ENCODE measurements around the gene ERC1. TPM values are rescaled to one million over a fixed set of nuclear protein-coding genes. Genes with fewer than 3 reads are reported as not detected.
A peak's percentile ranks its signal among the peaks of the same experiment; 100 is the strongest.
"Not testable (repeated sequence)": the region's sequence is repeated elsewhere in the genome, so short reads cannot be mapped to it uniquely, and the experiment has no call there.

The ERC1 gene
- total RNA-seq, 1 donor from 2014 or later, result 83.5 TPM

- DNase-seq (ENCODE audit: low spot score) (no peak), ATAC-seq (no peak)
- intact Hi-C loops (cut with DNase I), result loop anchor here (2.0 kb wide), 1 partner anchor 20 kb away; no protein-coding TSS in a partner anchor
Measured at GRCh38 chr12:977156-977555, 13.9 kb upstream of the ERC1 start.

- DNase-seq (ENCODE audit: low spot score) (no peak), ATAC-seq (no peak)
- intact Hi-C loops (cut with DNase I), result no loop called here
Measured at GRCh38 chr12:979349-979748, 11.7 kb upstream of the ERC1 start.

GRCh38 chr12:981176-981828 lies 9.7 kb upstream of the ERC1 start:
- no peak for DNase-seq (ENCODE audit: low spot score)
- intact Hi-C loops (cut with DNase I), result no loop called here
- no peak for ATAC-seq

GRCh38 chr12:981961-982360 lies 9.1 kb upstream of the ERC1 start:
- ATAC-seq (no peak), DNase-seq (ENCODE audit: low spot score) (no peak)
- intact Hi-C loops (cut with DNase I), result no loop called here

- ATAC-seq (no peak), DNase-seq (ENCODE audit: low spot score) (no peak)
- intact Hi-C loops (cut with DNase I), result no loop called here
Measured at GRCh38 chr12:988646-989045, 2.4 kb upstream of the ERC1 start.

- intact Hi-C loops (cut with DNase I), result no loop called here
- DNase-seq (ENCODE audit: low spot score) (no peak), ATAC-seq (no peak)
Measured at GRCh38 chr12:989051-989450, 2.0 kb upstream of the ERC1 start.

- peak; percentile 70 for ATAC-seq
- peak; percentile 81 for DNase-seq (ENCODE audit: low spot score)
- intact Hi-C loops (cut with DNase I), result no loop called here
Measured at GRCh38 chr12:989751-990660, 1.0 kb upstream of the ERC1 start.

- DNase-seq (ENCODE audit: low spot score) (no peak), ATAC-seq (peak; percentile 16)
- intact Hi-C loops (cut with DNase I), result no loop called here
Measured at GRCh38 chr12:991350-992333, 619 bp downstream of the ERC1 start.

- intact Hi-C loops (cut with DNase I), result no loop called here
- DNase-seq (ENCODE audit: low spot score) (no peak), ATAC-seq (no peak)
Measured at GRCh38 chr12:992647-993046, 1.6 kb downstream of the ERC1 start.

- no peak for ATAC-seq
- intact Hi-C loops (cut with DNase I), result no loop called here
- no peak for DNase-seq (ENCODE audit: low spot score)
Measured at GRCh38 chr12:996881-997280, 5.9 kb downstream of the ERC1 start.

GRCh38 chr12:997505-997904 lies 6.5 kb downstream of the ERC1 start:
- DNase-seq (ENCODE audit: low spot score) (no peak), ATAC-seq (no peak)
- intact Hi-C loops (cut with DNase I), result no loop called here

- ATAC-seq (peak; percentile 68), DNase-seq (ENCODE audit: low spot score) (no peak)
- intact Hi-C loops (cut with DNase I), result no loop called here
Measured at GRCh38 chr12:998020-998874, 7.2 kb downstream of the ERC1 start.

- DNase-seq (ENCODE audit: low spot score); ATAC-seq; intact Hi-C loops (cut with DNase I): not testable (repeated sequence)
Measured at GRCh38 chr12:999736-1000135, 8.7 kb downstream of the ERC1 start.

- intact Hi-C loops (cut with DNase I), result no loop called here
- no peak for ATAC-seq
- no peak for DNase-seq (ENCODE audit: low spot score)
Measured at GRCh38 chr12:1001507-1001906, 10.5 kb downstream of the ERC1 start.

- DNase-seq (ENCODE audit: low spot score) (no peak), ATAC-seq (no peak)
- intact Hi-C loops (cut with DNase I), result no loop called here
Measured at GRCh38 chr12:1003600-1004271, 12.7 kb downstream of the ERC1 start.

- intact Hi-C loops (cut with DNase I), result no loop called here
- ATAC-seq (no peak), DNase-seq (ENCODE audit: low spot score) (no peak)
Measured at GRCh38 chr12:1006255-1006654, 15.2 kb downstream of the ERC1 start.

- ATAC-seq, result no peak
- intact Hi-C loops (cut with DNase I), result no loop called here
- DNase-seq (ENCODE audit: low spot score), result no peak
Measured at GRCh38 chr12:1007276-1007675, 16.3 kb downstream of the ERC1 start.

GRCh38 chr12:1007994-1008393 lies 17.0 kb downstream of the ERC1 start:
- no peak for DNase-seq (ENCODE audit: low spot score)
- intact Hi-C loops (cut with DNase I), result no loop called here
- no peak for ATAC-seq

Measured in sciatic nerve (tissue), 2 donors.